ENCODE data around the gene NCF4.

NCF4 gene

DNA sequence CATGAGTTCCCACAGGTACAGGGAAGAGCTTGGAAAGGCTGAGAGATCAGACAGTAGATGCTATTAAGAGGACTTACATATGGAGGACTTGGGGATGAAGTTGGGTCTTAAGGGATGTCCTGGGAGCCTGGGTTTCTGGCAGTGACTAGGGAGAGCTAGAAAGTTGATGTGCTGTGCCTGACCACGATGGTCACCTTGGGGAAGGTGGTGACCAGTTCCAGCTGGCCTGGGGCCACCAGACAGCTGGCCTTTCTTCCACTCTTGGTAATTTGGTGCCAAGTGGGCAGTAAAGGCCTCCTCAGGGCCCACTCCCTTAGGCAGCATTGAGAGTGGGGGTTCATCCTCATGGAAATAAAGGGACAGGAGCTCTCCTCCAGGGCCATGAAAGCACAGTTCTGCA is 38.7 kb downstream of the NCF4 start:
- no peak for DNase-seq

DNA sequence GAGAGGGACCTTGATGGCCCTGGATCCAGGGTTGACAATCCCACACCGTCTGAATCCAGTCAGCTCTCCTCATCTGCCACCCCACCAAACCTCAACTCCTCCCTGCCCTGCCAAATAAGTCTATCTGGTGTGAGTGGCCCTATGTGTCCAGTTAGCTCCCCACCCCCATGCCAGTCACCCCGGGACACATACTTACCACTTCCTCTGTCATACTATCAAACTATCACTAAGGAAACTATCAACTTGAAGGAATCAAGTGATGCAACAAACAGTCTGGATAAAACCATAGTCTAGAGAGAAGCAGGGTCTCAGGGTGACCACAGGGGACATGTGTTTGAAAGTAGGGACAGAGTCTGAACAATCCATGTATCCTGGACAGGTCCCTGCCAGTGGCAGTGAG is 39.4 kb downstream of the NCF4 start:
- DNase-seq, result no peak

DNA sequence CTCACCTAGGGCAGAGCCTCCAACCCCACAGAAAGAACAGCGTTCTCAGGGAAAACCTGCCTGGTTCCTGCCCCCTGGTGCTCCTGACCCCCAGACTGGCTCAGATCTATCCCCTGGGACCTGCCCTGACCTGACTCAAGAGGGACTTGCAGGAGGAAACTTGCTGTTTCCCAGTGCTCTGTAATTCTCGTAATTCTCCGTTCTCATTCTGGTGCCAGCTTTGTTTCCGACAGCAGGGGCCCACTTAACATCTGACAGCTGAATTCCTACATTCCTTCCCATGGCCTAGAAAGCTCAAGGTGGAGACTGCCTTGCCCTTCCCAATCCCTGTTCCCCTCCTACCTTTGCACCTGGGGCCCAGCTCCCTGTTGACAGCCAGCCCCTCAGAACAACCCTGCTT is 40.1 kb downstream of the NCF4 start:
- DNase-seq, result no peak

DNA sequence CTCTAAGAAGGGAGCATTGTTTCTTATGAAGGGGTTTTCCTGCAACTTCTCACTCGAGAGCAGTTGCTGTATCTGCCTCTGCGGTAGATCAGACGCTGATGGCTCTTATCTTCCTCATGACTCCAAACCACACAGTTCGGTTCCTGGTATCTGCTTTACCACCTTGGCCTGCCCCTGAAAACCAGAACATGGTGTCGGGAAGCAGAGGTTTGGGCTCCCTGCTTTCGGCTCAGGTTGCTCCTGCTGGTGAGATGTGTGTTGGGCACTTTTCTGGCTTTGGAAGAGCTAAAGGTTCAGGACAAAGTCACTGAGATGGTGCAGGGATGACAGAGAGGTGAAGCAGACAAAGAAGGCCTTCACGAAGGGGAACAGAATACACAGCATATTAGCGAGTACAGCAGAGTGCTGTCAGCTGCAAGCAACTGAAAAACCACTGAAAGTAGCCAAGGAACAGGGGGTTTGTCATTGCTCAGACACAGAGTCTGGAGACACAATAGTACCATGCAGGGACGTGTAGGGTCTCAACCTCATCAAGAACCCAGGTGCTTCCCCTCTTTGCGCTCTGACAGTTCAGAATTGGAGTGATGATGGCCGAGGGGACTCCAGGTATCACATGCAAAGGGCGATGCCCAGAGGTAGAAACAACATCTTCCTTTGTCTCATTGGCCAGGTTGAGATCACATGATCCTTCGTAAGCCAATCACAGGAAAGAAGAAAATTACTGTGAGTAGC is 40.8 kb downstream of the NCF4 start:
- DNase-seq, result no peak

DNA sequence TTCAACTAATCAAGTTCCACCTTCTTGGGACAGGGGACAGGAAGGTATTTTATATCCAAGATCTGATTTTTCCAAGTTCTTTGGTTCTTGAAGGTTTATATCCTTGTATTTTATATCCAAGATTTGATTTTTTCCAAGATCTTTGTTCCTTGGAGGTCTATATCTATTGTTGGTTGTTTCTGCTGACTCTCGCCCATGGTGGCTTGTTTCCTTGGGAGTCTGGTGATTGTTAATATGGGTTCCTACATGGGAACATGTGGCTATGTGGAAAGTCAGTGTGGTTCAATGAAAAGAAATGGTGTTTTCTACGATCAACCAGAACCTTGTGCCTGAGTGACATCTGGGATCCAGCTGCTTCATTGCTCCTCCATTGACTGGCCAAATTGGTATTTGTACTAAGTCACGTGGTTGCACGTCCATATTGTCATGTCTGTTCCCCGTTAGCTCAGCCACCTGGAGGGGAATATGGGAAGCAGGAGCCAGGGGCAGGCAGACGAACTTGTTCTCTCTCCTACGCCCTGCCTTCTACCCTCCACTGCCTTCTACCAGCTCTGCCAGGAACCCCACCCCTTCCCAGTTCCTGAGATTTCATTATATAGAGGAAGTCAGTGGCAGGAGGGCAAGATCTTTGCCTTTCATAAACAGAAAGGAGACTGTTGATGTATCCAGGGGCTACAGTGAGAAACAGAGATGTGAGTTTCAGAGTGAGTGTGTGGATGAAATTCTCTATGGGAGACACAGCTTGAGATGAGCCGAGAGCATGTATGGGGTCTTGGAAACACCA is 41.5 kb downstream of the NCF4 start:
- DNase-seq, result no peak

DNA sequence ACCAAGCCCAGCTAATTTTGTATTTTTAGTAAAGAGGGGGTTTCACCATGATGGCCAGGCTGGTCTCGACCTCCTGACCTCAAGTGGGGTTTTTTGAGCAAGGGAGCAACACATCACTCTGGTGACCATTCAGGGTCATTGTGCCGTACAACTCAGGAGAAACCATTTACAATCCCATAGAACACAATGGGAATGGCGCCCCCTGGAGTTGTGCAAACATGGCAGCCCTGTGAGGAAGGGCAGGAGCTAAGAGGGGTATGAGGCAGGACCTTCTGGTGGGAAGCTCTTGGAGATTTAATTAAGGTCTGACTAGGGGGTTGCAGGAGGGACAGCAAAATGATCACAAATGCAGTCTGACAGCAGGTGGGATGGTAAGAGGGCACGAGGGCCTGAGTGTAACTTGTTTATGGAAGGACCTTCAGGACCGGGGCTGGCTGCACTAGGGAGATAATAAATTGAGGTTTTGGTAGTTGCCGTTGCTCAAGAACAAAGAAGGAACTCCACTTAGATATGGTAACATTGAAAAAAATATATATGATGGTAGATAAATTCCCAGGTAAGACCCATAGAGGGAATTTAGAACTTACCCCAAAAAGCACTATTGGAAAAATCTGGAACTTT is 43.6 kb downstream of the NCF4 start:
- no peak for DNase-seq

DNA sequence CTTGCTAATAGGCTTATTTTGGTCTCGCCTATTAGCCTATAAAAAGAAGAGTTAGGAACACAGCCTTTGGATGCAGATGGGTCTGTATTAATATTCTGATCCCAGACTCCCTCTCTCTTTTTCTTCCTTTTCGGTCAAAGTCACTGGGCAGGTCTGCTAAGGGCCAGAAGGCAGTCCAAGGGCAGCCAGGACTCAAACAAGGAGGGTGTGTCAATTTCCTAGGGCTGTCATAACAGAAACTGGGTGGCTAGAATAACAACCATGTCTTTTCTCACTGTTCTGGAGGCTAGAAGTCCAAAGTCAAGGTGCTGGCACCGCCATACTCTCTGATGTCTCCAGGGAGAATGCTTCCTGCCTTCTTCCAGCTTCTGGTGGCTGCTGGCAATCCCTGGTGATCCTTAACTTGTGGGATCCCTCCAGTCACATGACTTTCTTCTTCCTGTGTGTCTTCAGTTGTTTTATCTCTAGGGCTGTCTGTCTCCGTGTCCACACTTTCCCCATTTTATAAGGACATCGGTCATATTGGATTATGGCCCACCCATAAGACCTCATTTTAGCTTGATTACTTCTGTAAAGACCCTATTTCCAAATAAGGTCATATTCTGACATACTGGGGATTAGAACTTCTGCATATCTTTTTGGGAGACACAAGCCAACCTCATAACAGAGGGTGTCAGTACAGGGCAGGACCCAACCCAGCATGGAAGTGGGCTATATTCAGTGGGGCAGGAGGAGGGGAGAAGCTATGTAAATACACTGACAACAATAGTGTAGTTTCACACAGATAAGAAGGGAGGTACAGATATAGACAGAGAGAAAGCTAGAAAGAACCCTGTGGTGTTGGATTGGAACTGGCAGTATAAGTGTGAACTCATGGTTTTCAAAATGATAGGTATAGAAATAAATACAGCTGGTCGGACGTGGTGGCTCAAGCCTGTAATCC is 46.7 kb downstream of the NCF4 start:
- DNase-seq, result no peak

DNA sequence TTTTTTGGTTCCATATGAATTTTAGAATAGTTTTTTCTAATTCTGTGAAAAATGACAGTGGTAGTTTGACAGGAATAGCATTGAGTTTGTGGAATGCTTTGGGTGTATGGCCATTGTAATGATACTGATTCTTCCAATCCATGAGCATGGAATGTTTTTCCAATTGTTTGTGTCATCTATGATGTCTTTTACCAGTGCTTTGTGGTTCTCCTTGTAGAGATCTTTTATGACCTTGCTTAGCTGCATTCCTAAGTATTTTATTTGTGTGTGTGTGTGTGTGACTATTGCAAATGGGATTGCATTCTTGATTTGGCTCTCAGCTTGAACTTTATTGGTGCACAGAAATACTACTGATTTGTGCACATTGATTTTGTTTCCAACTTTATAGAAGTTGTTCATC is 49.7 kb downstream of the NCF4 start:
- DNase-seq, result no peak

DNA sequence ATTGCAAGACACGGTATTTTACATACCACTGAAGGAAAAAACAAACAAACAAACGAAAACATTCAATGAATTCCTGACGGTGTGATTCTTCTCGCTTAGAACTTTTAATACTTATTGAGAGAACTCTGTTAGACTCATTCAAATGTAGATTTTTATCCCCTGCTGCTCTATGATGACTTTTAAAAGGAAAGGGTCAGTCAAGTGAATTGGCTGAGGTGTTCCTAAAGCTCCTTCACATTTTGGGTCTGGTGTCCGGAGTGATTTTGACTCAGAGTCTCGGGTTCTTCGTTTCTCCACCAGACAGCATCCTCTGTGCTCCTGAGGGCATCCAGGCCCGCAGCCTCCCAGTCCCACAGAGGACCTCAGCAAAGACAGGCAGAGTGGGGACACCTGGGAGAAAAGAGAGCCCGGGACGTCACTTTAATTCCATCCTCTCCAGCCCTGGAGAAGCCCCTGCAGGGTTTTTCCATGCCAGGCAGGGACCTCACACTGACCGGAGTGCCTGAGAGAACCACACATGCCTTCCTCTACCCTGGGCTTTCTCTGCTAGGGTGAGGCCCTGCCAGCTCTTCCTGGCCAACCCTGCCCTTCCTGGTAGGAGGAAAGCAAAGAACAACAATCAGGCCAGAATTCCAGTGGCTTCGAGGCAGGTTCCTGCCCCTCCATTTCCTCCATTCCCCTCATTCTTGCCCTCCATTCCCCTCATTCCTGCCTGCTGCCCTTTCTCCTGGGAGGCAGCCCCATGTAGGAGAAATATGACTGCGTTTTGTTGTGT is 51.3 kb downstream of the NCF4 start:
- no peak for DNase-seq

DNA sequence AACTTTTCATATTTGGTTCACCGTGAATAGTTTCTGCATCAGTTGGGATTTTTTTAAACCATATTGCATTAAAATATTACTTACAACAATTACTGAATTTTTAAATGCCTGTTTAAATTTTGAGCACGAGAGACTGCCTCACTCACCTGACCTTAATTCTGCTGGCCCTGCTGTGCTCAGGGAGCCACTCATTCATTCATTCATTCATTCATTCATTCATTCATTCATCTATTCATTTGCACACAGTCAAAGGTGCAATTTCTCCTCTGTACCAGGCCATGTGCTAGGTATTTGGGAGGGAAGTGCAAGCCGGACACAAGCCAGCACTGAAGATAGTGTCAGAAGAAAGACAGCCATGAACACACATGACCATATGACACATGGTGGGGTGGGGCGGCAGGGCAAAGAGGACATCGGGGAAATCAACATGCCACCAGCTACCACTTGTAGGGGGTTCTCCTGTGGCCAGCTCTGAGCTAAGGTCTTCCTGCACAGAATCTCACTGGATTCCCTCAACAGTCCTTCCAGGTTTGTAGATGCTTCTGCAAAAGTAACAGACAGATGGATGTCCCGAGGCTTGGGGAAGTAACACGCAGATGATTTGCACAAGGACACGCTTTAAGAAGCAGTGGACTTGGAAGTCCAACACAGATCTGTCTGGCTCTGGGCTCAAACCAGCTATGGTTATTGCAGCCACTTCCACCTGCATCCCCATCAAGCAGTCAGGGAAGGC is 52.1 kb downstream of the NCF4 start:
- DNase-seq, result no peak

DNA sequence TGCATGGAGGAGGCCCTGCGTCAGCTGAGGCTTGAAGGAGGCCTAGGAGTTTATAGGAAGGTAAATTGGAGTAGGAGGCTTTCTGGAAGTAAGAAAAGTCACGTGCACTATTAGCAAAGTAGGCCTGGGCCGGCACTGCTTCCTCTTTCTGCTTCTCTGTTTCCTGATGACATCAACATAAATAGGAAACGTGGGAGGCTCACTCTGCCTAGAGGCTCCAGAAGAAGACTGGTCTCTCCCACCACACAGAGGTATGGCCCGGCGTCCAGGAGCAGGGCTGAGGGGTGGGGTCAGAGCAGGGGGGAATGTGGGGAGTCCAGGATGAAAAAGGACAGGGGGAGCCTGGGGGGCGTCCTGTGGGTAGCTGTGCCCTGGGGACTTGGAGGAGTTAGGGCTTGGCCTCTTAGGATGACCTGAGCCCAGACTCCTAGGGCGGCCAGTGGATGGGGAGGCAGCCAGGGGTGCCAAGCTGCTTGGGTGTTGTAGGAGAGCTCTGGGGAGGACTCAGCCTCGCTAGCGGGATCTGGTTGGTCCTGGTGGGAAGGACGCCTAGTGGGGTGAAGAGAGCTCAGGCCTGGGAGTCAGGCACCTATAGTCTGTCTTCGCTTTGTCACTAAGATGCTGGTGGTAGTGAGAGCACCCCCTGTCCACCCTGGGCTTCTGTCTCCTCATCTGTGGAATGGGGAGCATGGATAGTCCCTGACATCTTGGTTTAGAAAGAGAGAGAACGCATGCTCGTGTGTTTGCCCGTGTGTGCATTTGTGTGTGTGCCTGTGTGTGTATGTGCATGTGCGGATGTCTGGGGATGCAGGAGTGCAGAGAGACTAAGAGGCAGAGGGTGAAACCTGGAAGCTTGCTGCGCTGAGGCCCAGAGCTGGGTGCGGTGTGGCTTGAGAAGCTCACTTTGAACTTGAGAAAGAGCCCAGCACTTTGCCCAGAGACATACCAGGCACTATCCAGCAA is 52.9 kb downstream of the NCF4 start, which contains the start of gene CSF2RB:
CSF2RB (plus strand) TSS at position 202 of the 963 bp plus-strand sequence. CDS start 8,580 bp downstream, outside the sequence.
- DNase-seq, result no peak

DNA sequence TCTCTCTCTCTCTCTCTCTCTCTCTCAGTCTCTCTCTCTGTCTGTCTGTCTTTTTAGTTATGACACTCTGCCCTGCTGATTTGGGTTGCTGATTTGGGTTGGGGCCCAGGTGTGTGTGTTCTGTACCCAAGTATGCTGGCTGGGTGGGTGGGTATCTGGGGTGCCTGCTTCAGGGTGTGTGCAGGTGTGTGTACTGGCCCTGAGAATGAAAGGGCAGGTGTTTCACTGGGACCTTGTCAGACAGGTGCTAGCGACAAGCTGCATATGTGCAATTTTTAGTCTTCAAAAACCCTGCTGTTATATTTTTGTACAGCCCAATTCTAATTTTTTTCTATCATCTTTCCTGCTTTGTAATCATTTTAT is 53.6 kb downstream of the NCF4 start:
- no peak for DNase-seq

DNA sequence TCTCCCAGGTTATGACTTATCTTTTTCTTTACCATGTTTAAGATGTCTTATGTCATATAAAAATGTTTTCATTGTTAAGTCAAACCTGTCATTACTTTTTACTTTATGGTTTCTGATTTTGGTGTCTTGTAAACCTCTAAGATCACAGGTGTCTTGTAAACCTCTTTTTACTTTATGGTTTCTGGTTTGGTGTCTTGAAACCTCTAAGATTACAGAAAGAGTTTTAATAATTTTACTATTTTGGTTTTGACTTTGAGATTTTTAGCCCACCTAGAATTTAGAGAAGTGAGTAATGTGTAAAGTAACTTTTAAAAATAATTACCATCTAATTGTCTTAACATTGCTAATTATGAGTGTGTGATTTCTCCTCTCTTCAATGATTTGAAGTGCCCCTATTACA is 55.2 kb downstream of the NCF4 start:
- no peak for DNase-seq

DNA sequence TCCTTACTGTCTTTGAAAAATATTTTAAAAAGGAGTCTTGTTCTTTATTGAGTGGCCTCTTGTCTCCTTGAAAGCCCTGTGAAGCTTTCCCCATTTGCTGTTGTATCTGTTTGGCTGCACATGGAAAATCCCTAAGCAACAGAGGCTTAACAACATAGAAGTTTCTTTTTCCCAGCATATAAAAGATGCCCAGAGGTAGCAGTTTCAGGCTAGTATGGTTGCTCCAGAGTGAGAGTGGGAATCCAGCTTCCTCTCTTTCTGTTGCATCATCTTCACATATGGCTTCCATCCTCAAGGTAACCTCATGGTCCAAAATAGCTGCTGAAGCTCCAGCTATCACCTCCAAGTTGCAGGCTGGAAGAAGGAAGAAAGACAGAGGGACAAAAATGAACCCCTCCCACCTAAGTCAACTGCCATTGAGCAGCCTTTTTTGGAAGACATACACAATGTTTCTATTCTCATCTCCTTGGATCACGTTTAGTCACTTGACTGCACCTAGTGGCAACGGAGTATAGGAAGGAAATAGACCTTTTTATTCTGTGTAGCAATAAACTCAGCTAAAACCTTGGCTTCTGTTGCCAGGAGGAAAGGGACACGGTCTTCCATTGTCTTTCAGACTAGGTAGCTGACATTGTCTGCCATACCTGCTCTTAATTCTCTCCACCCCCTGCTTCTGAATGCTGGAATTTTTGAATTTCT is 57.9 kb downstream of the NCF4 start:
- DNase-seq, result no peak

DNA sequence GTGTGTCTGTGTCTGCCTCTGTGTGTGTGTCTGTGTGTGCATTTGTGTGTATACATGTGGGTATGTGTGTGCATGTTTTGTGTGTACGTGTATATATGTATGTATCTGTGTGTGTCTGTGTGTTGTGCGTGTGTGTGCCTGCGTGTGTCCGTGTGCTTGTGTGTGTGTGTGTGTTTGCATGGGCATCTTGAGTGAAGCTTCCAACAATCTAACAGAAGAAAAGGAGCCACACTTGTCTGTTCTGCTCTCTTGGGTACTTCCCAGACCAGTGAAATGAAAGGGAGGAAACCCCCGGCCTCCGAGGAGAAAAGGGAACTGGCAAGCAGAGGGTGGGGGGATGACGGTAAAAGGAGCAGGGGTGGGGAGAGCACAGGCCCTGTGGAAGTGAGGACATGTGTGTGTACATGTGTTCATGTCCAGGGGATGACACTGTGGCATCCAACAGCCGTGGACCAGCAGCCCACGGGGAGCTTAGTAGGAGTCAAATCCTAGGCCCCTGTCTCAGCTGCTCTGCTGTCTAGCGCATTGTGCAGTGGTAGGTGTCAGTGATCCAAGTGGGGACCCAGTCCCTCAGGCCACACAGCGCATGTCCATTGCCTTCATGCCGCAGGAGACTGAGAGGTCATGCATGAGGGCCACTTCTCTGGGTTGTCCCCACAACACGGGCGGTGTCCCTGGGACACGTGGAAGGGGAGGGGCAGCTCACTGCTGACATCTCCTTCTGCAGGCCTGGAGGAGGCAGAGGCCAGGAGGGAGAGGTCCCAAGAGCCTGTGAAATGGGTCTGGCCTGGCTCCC is 60.7 kb downstream of the NCF4 start:
- DNase-seq, result no peak

DNA sequence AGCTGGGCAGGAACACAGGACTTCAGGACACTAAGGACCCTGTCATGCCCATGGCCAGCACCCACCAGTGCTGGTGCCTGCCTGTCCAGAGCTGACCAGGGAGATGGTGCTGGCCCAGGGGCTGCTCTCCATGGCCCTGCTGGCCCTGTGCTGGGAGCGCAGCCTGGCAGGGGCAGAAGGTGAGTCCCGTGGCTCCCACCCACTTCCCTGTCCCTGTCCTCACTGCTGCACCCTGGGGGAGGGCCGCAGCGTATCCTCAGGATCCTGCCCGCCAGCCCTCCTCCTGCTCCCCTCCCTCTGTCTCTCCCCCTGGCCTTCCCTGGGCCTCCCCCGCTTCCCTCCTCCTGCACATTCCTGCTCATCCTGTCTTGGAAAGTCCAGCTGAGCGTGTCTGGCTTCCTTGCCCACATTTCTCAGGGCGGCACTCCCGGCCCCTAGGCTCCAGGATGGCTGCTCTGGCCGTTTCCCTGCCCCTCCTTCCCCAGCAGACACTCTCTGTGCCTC is 61.4 kb downstream of the NCF4 start:
- DNase-seq, result no peak

DNA sequence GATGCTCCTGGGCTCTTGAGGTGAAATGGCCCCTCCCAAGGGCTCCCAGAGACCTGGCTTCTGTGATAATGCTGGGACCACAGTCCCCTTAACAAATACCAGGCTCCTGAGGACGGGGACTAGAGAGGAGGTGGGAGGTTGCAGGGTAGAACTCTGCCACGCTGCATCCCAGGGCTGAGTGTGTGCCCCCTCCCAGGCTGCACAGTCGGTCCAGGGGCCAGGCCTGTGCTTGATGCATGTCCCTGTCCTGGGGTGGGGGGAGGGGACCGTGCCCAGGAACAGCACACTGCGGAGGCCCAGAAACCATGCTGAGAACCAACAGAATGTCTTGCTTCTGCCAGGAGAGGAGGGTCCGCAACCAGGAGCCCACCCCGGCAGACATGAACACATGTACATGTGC is 61.9 kb downstream of the NCF4 start:
- DNase-seq, result no peak

DNA sequence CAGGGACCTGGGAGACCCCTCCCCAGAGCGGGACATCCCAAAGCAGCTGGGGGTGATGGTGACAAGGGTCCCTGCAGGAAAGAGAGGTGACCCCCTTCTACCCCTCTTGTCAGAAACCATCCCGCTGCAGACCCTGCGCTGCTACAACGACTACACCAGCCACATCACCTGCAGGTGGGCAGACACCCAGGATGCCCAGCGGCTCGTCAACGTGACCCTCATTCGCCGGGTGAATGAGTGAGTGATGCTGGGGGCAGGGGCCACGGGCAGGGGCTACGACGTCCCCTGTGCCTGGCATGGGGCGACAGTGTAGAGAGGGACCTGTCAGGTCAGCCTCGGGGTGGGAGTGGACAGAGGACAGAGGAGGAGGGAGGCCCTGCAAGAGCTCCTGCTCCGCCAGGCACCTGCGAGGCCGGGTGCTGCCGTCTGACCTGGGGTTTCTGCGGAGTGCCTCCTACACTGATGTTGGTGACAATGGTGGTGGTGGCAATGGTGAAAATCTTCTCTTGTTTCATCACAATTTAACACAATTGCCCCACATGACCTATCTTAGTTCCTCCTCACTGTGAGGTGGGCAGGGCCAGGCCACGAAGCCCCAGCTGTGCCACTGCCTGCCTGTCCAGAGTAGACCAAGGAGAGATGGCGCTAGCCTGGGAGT is 62.5 kb downstream of the NCF4 start:
- DNase-seq, result no peak
